Measurements from ENCODE around the gene HDAC11.

HDAC11 gene

GRCh38 chr3:13475871-13476590 lies 4.1 kb upstream of the HDAC11 start:
- H3K9me3 ChIP-seq, result no peaks in the 10 kb centered on the region
- H3K4me1 ChIP-seq, result no peaks in the 10 kb centered on the region
- no peak overlapping the region for H3K4me3 ChIP-seq (ENCODE audit: low read depth, low read length)
- no peaks in the 10 kb centered on the region for H3K36me3 ChIP-seq
- no peaks in the 10 kb centered on the region for H3K27me3 ChIP-seq
- TF ChIP-seq CTCF (IDR thresholded peaks at IDR 0.05; ENCODE audit: low read depth, low read length), result no peak
- no peak for DNase-seq

- Histone ChIP-seq H3K4me1 (no peaks in the 10 kb centered on the region), H3K9me3 (no peaks in the 10 kb centered on the region), H3K36me3 (no peaks in the 10 kb centered on the region), H3K4me3 (ENCODE audit: low read depth, low read length) (no peak overlapping the region), H3K27me3 (no peaks in the 10 kb centered on the region)
- no peak for TF ChIP-seq CTCF (IDR thresholded peaks at IDR 0.05; ENCODE audit: low read depth, low read length)
- DNase-seq, result no peak
Measured at GRCh38 chr3:13477943-13478342, 2.2 kb upstream of the HDAC11 start.

GRCh38 chr3:13479332-13479581 lies 849 bp upstream of the HDAC11 start:
- Histone ChIP-seq H3K36me3 (no peaks in the 10 kb centered on the region), H3K4me3 (ENCODE audit: low read depth, low read length) (no peak overlapping the region; the same call in 1 of the 2 replicates), H3K27me3 (no peaks in the 10 kb centered on the region), H3K9me3 (no peaks in the 10 kb centered on the region), H3K4me1 (no peaks in the 10 kb centered on the region)
- DNase-seq, result no peak
- TF ChIP-seq CTCF (IDR thresholded peaks at IDR 0.05; ENCODE audit: low read depth, low read length), result no peak

- TF ChIP-seq CTCF (IDR thresholded peaks at IDR 0.05; ENCODE audit: low read depth, low read length), result no peak
- Histone ChIP-seq H3K4me3 (ENCODE audit: low read depth, low read length) (peak overlapping the region; percentile 38), H3K9me3 (no peaks in the 10 kb centered on the region), H3K36me3 (no peaks in the 10 kb centered on the region), H3K27me3 (no peaks in the 10 kb centered on the region), H3K4me1 (no peaks in the 10 kb centered on the region)
- no peak for DNase-seq
Measured at GRCh38 chr3:13480340-13481318, 523 bp downstream of the HDAC11 start.

- no peaks in the 10 kb centered on the region for H3K4me1 ChIP-seq
- H3K36me3 ChIP-seq, result no peaks in the 10 kb centered on the region
- TF ChIP-seq CTCF (IDR thresholded peaks at IDR 0.05; ENCODE audit: low read depth, low read length), result no peak
- H3K9me3 ChIP-seq, result no peaks in the 10 kb centered on the region
- H3K27me3 ChIP-seq, result no peaks in the 10 kb centered on the region
- H3K4me3 ChIP-seq (ENCODE audit: low read depth, low read length), result no peak overlapping the region
- DNase-seq, result no peak
Measured at GRCh38 chr3:13482106-13482690, 2.1 kb downstream of the HDAC11 start.

Data from BE2C (cell line).